ENCODE results near the gene PRKX. TPM values are rescaled to one million over a fixed set of nuclear protein-coding genes. Genes with fewer than 3 reads are reported as not detected.
"Not testable (repeated sequence)": the region's sequence is repeated elsewhere in the genome, so short reads cannot be mapped to it uniquely, and the experiment has no call there.

PRKX gene
- total and polyA plus RNA-seq, 2 of the 13 experiments (the other 11 are each of a cell fraction or from before 2014, with no cell fraction given), result 0.01 to 0.15 TPM

- intact Hi-C loops (cut with micrococcal nuclease; ENCODE audit: unreplicated experiment) (no loop called here), in situ Hi-C loops (cut with HindIII; ENCODE audit: extremely low pct_ligation_motif_present, low pct_unique_long_range_greater_than_20kb) (no loop called here)
- no TSS peak for BruUV-seq (replicated peaks)
- H3K27ac ChIP-seq (ENCODE audit: extremely low read length, insufficient read depth, low read length), result no peak overlapping the region
- POLR2A ChIA-PET, result no interaction called here
- no peak overlapping the region for H3K4me3 ChIP-seq (replicated peaks in 1 of 3; ENCODE audit: insufficient read depth in 1 of 3, low read depth in 2 of 3, low read length in 3 of 3)
- no peaks in the 10 kb centered on the region for H3K9me3 ChIP-seq (ENCODE audit: low read length)
- H3K27me3 ChIP-seq (ENCODE audit: control insufficient read depth in 1 of 2, insufficient read depth in 2 of 2, low read length in 2 of 2), result no peaks in the 10 kb centered on the region
- no peak for ATAC-seq
- H3K36me3 ChIP-seq (replicated peaks in 1 of 2; ENCODE audit: control insufficient read depth in 1 of 2, insufficient read depth in 2 of 2, low read length in 2 of 2), result no peaks in the 10 kb centered on the region
- no peak overlapping the region for H3K4me2 ChIP-seq (ENCODE audit: low read depth, low read length)
- WGBS (ENCODE audit: low lambda C conversion rate), result 11% methylated on average over 8 of the region's 8 CpGs
- no peak overlapping the region for H2AFZ ChIP-seq (ENCODE audit: low read length)
- no peak for FAIRE-seq
- H3K9ac ChIP-seq (ENCODE audit: insufficient read depth, low read depth, low read length), result no peak overlapping the region
- DNase-seq (ENCODE audit: low spot score), result no peak
- TF ChIP-seq MIER3 (CRISPR knock-in tag; IDR thresholded peaks at IDR 0.05; ENCODE audit: borderline replicate concordance), result no peak
- 0 out of 4 replicates have a peak, but pooled peaks of 1 of the 2 experiments have one; percentile 12 for TF ChIP-seq MAFK (conservative IDR thresholded peaks at IDR 0.05 in 1 of 2, IDR thresholded peaks at IDR 0.05 in 1 of 2; ENCODE audit: low read length in 2 of 2)
- CTCF ChIA-PET (ENCODE audit: low intra/inter-chr PET ratio, low total read pairs), result no interaction called here
- no peaks in the 10 kb centered on the region for H3K4me1 ChIP-seq (ENCODE audit: insufficient read depth, low read length)
- H4K20me1 ChIP-seq (ENCODE audit: insufficient read depth, low read length), result no peaks in the 10 kb centered on the region
- H3K79me2 ChIP-seq (ENCODE audit: insufficient read depth, low read length), result no peaks in the 10 kb centered on the region
Observed at GRCh38 chrX:3743801-3744439, 30.5 kb upstream of the PRKX start.

- FAIRE-seq; CTCF ChIA-PET (ENCODE audit: low intra/inter-chr PET ratio, low total read pairs); H3K9ac ChIP-seq (ENCODE audit: insufficient read depth, low read depth, low read length); in situ Hi-C loops (cut with HindIII; ENCODE audit: extremely low pct_ligation_motif_present, low pct_unique_long_range_greater_than_20kb); DNase-seq (ENCODE audit: low spot score); H3K27ac ChIP-seq (ENCODE audit: extremely low read length, insufficient read depth, low read length); H3K4me1 ChIP-seq (ENCODE audit: insufficient read depth, low read length); H3K4me2 ChIP-seq (ENCODE audit: low read depth, low read length); H3K4me3 ChIP-seq (replicated peaks in 1 of 3; ENCODE audit: insufficient read depth in 1 of 3, low read depth in 2 of 3, low read length in 3 of 3); intact Hi-C loops (cut with micrococcal nuclease; ENCODE audit: unreplicated experiment); H3K36me3 ChIP-seq (replicated peaks in 1 of 2; ENCODE audit: control insufficient read depth in 1 of 2, insufficient read depth in 2 of 2, low read length in 2 of 2); ATAC-seq; POLR2A ChIA-PET; H3K9me3 ChIP-seq (ENCODE audit: low read length); H3K79me2 ChIP-seq (ENCODE audit: insufficient read depth, low read length); H4K20me1 ChIP-seq (ENCODE audit: insufficient read depth, low read length); H2AFZ ChIP-seq (ENCODE audit: low read length); BruUV-seq (replicated peaks); H3K27me3 ChIP-seq (ENCODE audit: control insufficient read depth in 1 of 2, insufficient read depth in 2 of 2, low read length in 2 of 2): not testable (repeated sequence)
- 53% methylated on average over 6 of the region's 8 CpGs for WGBS (ENCODE audit: low lambda C conversion rate)
Observed at GRCh38 chrX:3740946-3741345, 27.5 kb upstream of the PRKX start.
